Ishikawa (cell line): ENCODE results near the gene MYH10.

Experiments used
- CEBPB ChIP-seq: IDR thresholded peaks from 2 replicates; pipeline ENCODE4 v1.6.1; 2012
- EGR1 ChIP-seq: IDR thresholded peaks from 2 replicates; pipeline ENCODE4 v1.6.1; 2012
- EP300 ChIP-seq: IDR thresholded peaks from 2 replicates; pipeline ENCODE4 v1.6.1; 2012; ENCODE audit warnings: borderline replicate concordance
- FOXM1 ChIP-seq: IDR thresholded peaks from 2 replicates; pipeline ENCODE4 v1.6.1; 2012; ENCODE audit warnings: low read depth, borderline replicate concordance
- MAX ChIP-seq: IDR thresholded peaks from 2 replicates; pipeline ENCODE4 v1.6.1; 2012
- RAD21 ChIP-seq: IDR thresholded peaks from 2 replicates; pipeline ENCODE4 v1.6.1; 2012; ENCODE audit warnings: low read depth
- TAF1 ChIP-seq: IDR thresholded peaks from 2 replicates; pipeline ENCODE4 v1.6.1; 2012; ENCODE audit warnings: low read depth, mild to moderate bottlenecking
- TEAD4 ChIP-seq: IDR thresholded peaks from 2 replicates; pipeline ENCODE4 v1.6.1; 2012
- YY1 ChIP-seq: IDR thresholded peaks from 2 replicates; pipeline ENCODE4 v1.6.1; 2012; ENCODE audit warnings: low read depth
- ZBTB7A ChIP-seq: IDR thresholded peaks from 2 replicates; pipeline ENCODE4 v1.6.1; 2012; ENCODE audit warnings: low read depth
- TF ChIP-seq, protein P1 (sequence below): IDR thresholded peaks from 2 replicates; pipeline ENCODE4 v1.6.1; 2012; ENCODE audit warnings: low read depth, mild to moderate bottlenecking

- no peak for TF ChIP-seq TAF1
- TF ChIP-seq MAX, result no peak
- no peak for TF ChIP-seq EP300
- TF ChIP-seq, protein P1, sequence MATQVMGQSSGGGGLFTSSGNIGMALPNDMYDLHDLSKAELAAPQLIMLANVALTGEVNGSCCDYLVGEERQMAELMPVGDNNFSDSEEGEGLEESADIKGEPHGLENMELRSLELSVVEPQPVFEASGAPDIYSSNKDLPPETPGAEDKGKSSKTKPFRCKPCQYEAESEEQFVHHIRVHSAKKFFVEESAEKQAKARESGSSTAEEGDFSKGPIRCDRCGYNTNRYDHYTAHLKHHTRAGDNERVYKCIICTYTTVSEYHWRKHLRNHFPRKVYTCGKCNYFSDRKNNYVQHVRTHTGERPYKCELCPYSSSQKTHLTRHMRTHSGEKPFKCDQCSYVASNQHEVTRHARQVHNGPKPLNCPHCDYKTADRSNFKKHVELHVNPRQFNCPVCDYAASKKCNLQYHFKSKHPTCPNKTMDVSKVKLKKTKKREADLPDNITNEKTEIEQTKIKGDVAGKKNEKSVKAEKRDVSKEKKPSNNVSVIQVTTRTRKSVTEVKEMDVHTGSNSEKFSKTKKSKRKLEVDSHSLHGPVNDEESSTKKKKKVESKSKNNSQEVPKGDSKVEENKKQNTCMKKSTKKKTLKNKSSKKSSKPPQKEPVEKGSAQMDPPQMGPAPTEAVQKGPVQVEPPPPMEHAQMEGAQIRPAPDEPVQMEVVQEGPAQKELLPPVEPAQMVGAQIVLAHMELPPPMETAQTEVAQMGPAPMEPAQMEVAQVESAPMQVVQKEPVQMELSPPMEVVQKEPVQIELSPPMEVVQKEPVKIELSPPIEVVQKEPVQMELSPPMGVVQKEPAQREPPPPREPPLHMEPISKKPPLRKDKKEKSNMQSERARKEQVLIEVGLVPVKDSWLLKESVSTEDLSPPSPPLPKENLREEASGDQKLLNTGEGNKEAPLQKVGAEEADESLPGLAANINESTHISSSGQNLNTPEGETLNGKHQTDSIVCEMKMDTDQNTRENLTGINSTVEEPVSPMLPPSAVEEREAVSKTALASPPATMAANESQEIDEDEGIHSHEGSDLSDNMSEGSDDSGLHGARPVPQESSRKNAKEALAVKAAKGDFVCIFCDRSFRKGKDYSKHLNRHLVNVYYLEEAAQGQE, result no peak
- TF ChIP-seq EGR1, result no peak
- TF ChIP-seq ZBTB7A, result no peak
- TF ChIP-seq RAD21, result no peak
- no peak for TF ChIP-seq TEAD4
- no peak for TF ChIP-seq CEBPB
- no peak for TF ChIP-seq YY1
- no peak for TF ChIP-seq FOXM1
These were observed 148.8 kb downstream of the MYH10 start for GRCh38 chr17:8481703-8482102.
